Vagina (tissue), 2 donors: ENCODE results near the gene TBC1D17. TPM values are rescaled to one million over a fixed set of nuclear protein-coding genes. Genes with fewer than 3 reads are reported as not detected.

Experiments used
- DNase-seq, 2 donors: peaks; one replicate each; pipeline ENCODE4 v3.0.0-alpha.2; 2017; ENCODE audit errors: extremely low spot score in 2 of 2
- H3K27ac ChIP-seq: fragments of 200-600 bp; sonication (generic); one replicate; pipeline ENCODE4 v1.5.1; 2019
- H3K27me3 ChIP-seq: fragments of 200-600 bp; sonication (generic); one replicate; pipeline ENCODE4 v1.5.1; 2019
- H3K36me3 ChIP-seq, 2 donors: fragments of 200-600 bp; sonication (generic); one replicate each; pipeline ENCODE4 v1.5.1; 2017 to 2019
- H3K4me1 ChIP-seq: fragments of 200-600 bp; sonication (generic); one replicate; pipeline ENCODE4 v1.5.1; 2019
- H3K4me3 ChIP-seq, 2 donors: fragments of 200-600 bp; sonication (generic); 1 replicate in 1 of 2; 2 replicates in 1 of 2; pipeline ENCODE4 v1.5.1; 2016 to 2019
- H3K9me3 ChIP-seq: fragments of 200-600 bp; sonication (generic); one replicate; pipeline ENCODE4 v1.5.1; 2019
- CTCF ChIP-seq, 3 experiments: fragments of 450-650 bp in 2 of 3; fragments of 200-600 bp in 1 of 3; sonication (generic) in 1 of 3; IDR thresholded peaks; one replicate each; pipeline ENCODE4 v1.5.1; 2017 to 2019; ENCODE audit warnings: antibody characterized with exemption in 3 of 3, mild to moderate bottlenecking in 2 of 3, moderate library complexity in 2 of 3
- POLR2A ChIP-seq, 2 donors: fragments of 450-650 bp; IDR thresholded peaks; one replicate each; pipeline ENCODE4 v1.6.1; 2017; ENCODE audit warnings: antibody characterized with exemption in 2 of 2, mild to moderate bottlenecking in 2 of 2, moderate library complexity in 2 of 2
- POLR2AphosphoS5 ChIP-seq, 2 donors: sonication (generic); formaldehyde crosslinking; IDR thresholded peaks; one replicate each; pipeline ENCODE4 v1.9.0; 2017; ENCODE audit warnings: antibody characterized with exemption in 2 of 2, mild to moderate bottlenecking in 2 of 2, low read depth in 1 of 2; ENCODE audit not compliant: insufficient read depth in 1 of 2
- intact Hi-C: fragments of 100-400 bp; cut with DNase I; formaldehyde crosslinking; loops from one replicate; pipeline ENCODE4 v1.15.1; 2023
- total RNA-seq: library from RNA; depleted of rRNA; stranded (reverse); fragments of >200 nt; gene quantifications from one replicate; pipeline ENCODE4 v1.2.3, GENCODE V29; 2016

Gene TBC1D17
- total RNA-seq, 1 donor from 2014 or later = 34.9 TPM

GRCh38 chr19:49875177-49875576 is 2.3 kb upstream of the TBC1D17 start:
- intact Hi-C loops = loop anchor here (5.0 kb wide), 1 partner anchor 108 kb away; the partner anchor contains the start of gene AP2A1

DNA sequence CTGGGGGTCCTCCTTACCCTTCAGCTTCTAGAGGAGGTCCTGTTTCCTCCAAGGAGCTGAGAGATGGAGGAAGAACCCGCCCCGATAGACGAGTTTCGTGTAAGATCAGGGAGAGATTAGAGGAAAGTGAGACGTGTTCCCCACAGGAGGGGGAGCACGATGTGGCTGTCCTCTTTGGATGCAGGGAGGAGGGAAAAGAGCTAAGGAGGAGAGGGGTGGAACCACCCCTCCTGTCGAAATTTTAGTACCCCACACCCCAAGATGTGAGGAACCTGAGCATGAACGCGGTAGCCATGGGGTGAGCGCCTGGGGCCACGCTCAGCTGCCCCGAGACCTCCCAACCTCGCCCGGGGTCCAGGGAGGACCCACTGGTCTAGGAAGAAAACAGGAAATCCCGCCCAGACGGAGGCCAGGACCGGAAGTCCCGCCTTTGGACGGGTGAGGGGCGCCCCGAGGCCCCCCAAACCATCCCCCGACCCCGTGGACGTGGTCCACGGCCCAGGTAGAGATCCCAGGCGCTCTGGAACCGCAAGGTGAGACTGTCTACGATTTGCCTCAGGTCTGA is 1.6 kb upstream of the TBC1D17 start:
- H3K27ac ChIP-seq = peak overlapping the region; percentile 99
- peaks cover 34% of the 10 kb centered on the region for H3K4me1 ChIP-seq
- intact Hi-C loops = loop anchor here (5.0 kb wide), 1 partner anchor 109 kb away; the partner anchor contains the start of gene AP2A1
- peak overlapping the region; percentile 80 to 98 for H3K4me3 ChIP-seq
- H3K36me3 ChIP-seq = peaks cover 0 to 21% of the 10 kb centered on the region in 2 donors
- no peaks in the 10 kb centered on the region for H3K9me3 ChIP-seq
- TF ChIP-seq CTCF (IDR thresholded peaks at IDR 0.05) = no peak
- peak in 1 of 2 donors; percentile 4 for TF ChIP-seq POLR2A (IDR thresholded peaks at IDR 0.05)
- TF ChIP-seq POLR2AphosphoS5 (IDR thresholded peaks at IDR 0.05; ENCODE audit: insufficient read depth in 1 of 2, low read depth in 1 of 2) = peak in 1 of 2 donors; percentile 36
- DNase-seq = peak in 1 of 2 donors; percentile 94
- H3K27me3 ChIP-seq = no peaks in the 10 kb centered on the region

More at GRCh38 chr19:49875177-49875576, 2.3 kb upstream of the TBC1D17 start:
- peaks cover 41% of the 10 kb centered on the region for H3K4me1 ChIP-seq
- no peaks in the 10 kb centered on the region for H3K9me3 ChIP-seq
- no peaks in the 10 kb centered on the region for H3K27me3 ChIP-seq
- peak overlapping the region; percentile 99 for H3K27ac ChIP-seq
- TF ChIP-seq CTCF (IDR thresholded peaks at IDR 0.05) = no peak
- peak overlapping the region; percentile 80 to 98 for H3K4me3 ChIP-seq
- H3K36me3 ChIP-seq = peaks cover 0 to 14% of the 10 kb centered on the region in 2 donors
- no peak for DNase-seq

- TF ChIP-seq POLR2AphosphoS5 (IDR thresholded peaks at IDR 0.05; ENCODE audit: insufficient read depth in 1 of 2, low read depth in 1 of 2) (peak; percentile 34 to 74), CTCF (IDR thresholded peaks at IDR 0.05) (no peak), POLR2A (IDR thresholded peaks at IDR 0.05) (peak in 1 of 2 donors; percentile 1)
- H3K27me3 ChIP-seq = no peaks in the 10 kb centered on the region
- H3K9me3 ChIP-seq = no peaks in the 10 kb centered on the region
- DNase-seq = peak in 1 of 2 donors; percentile 99
- H3K27ac ChIP-seq = peak overlapping the region; percentile 99
- peaks cover 0 to 27% of the 10 kb centered on the region in 2 donors for H3K36me3 ChIP-seq
- peaks cover 32% of the 10 kb centered on the region for H3K4me1 ChIP-seq
- intact Hi-C loops = loop anchor here (5.0 kb wide), 1 partner anchor 109 kb away; the partner anchor contains the start of gene AP2A1
- H3K4me3 ChIP-seq = peak overlapping the region; percentile 80 to 98
These were observed 981 bp upstream of the TBC1D17 start for GRCh38 chr19:49876422-49877019.

DNA sequence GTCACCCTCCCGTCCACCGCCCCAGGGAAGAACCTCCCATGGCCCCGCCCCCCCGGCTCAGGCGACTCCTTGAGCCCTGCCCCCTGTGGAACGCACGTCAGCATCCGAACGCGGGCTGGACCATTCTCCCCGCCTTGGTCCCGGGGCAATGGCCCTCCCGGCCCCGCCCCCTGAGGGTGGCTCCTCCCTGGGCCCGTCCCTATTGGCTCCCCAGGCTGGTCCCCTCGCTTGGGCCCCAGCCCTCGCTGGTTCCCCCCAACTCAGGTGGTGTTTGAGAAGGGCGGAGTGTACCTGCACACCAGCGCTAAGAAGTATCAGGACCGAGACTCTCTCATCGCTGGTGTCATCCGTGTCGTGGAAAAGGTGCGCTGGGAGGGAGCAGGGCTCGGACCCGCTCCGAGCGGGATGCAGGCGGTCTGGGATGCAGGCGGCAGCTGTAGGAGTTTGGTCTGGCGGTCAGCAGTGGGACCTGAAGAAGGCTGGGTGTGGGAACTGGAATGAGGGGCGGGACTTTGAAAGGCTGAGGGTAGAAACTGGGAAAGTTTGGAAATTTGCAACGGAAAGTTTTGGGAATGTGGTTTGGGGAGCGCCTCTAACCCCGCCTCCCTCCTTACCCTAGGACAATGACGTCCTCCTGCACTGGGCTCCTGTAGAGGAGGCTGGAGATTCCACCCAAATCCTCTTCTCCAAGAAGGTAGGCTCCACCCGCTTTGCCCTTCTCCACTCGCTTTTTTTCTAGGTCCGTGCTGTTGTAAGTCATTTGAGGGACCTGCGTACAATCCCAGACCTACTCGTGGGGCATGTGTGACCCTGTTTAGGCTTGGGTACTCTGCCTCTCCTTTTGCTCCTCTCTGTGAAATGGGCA is 609 bp downstream of the TBC1D17 start:
- Histone ChIP-seq H3K9me3 (no peaks in the 10 kb centered on the region), H3K27ac (peak overlapping the region; percentile 99), H3K36me3 (peaks cover 0 to 43% of the 10 kb centered on the region in 2 donors), H3K27me3 (no peaks in the 10 kb centered on the region), H3K4me1 (peaks cover 32% of the 10 kb centered on the region), H3K4me3 (peak overlapping the region; percentile 80 to 98)
- peak; percentile 98 to 99 for DNase-seq
- peak in 1 of 2 donors; percentile 56 for TF ChIP-seq POLR2AphosphoS5 (IDR thresholded peaks at IDR 0.05; ENCODE audit: insufficient read depth in 1 of 2, low read depth in 1 of 2)
- no peak for TF ChIP-seq CTCF (IDR thresholded peaks at IDR 0.05)
- peak in 1 of 2 donors; percentile 40 for TF ChIP-seq POLR2A (IDR thresholded peaks at IDR 0.05)
- intact Hi-C loops = loop anchor here (5.0 kb wide), 1 partner anchor 111 kb away; the partner anchor contains the start of gene AP2A1
